Neural cell (in vitro differentiated cells): ENCODE data around the gene CHL1.

ENCODE experiments used
- EZH2 ChIP-seq: fragments of 200-600, 300-800 bp; shearing (Covaris generic), sonication (generic); IDR thresholded peaks from 2 replicates; pipeline ENCODE4 v1.6.1; 2014; ENCODE audit warnings: antibody characterized with exemption, low read length, borderline replicate concordance, mild to moderate bottlenecking; ENCODE audit not compliant: insufficient read depth, poor library complexity, severe bottlenecking
- REST ChIP-seq: IDR thresholded peaks from 2 replicates; pipeline ENCODE4 v1.6.1; 2012; ENCODE audit warnings: borderline replicate concordance

DNA sequence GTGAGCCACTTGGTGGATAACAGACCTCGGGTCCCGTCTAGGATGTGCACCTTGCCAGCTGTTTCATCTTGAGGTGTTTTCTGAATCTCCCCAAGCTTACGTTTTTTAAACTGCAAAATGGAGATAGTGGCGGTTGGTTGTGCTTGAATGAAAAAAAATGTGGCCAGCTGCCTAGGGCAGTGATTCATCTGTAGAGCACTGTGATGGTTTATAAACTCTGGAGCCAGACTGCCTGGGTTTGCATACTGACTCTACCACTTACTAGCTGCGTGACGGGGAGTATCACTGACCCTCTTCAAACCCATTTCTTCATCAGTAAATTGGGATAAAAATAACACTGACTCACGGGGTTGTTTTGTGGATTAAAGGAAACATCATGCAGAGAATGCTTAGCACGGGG, 159.1 kb downstream of the CHL1 start:
- TF ChIP-seq EZH2 (no peak), REST (no peak)
